ENCODE measurements around the gene PDGFRA.
A peak's percentile ranks its signal among the peaks of the same experiment; 100 is the strongest.

The PDGFRA gene

GRCh38 chr4:54315561-54316538 is 86.8 kb downstream of the PDGFRA start:
- Histone ChIP-seq H3K4me1 (no peaks in the 10 kb centered on the region), H3K27me3 (ENCODE audit: control insufficient read depth, insufficient read depth, low read length) (no peaks in the 10 kb centered on the region)
- TF ChIP-seq CTCF (IDR thresholded peaks at IDR 0.05): no peak

DNA sequence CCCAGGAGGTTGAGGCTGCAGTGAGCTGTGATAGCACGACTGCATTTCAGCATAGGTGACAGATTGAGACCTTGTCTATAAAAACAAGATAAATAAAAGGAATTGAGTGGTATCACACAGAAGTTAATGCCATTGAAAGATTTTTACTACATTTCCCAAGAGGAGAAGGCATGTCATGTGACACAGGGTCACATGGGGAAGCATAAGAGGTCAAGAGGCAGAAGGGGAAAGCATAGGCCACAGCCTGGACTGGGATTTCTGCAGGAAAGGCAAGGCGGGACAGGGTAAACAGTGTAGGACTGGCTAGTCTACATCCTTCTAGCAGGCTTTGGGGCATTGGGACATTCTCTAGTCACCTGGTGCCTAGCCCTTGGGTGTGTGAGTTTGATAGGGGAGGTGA is 88.6 kb downstream of the PDGFRA start:
- no peak overlapping the region for H3K9ac ChIP-seq
- no peaks in the 10 kb centered on the region for H3K27me3 ChIP-seq (ENCODE audit: control insufficient read depth, insufficient read depth, low read length)
- no peak for TF ChIP-seq CTCF (IDR thresholded peaks at IDR 0.05)
- no peaks in the 10 kb centered on the region for H3K36me3 ChIP-seq (ENCODE audit: control insufficient read depth, insufficient read depth, low read length)
- H3K4me1 ChIP-seq: no peaks in the 10 kb centered on the region
- H3K79me2 ChIP-seq: no peaks in the 10 kb centered on the region
- no peak overlapping the region for H3K27ac ChIP-seq
- H3K9me3 ChIP-seq (ENCODE audit: control insufficient read depth, low read length): no peaks in the 10 kb centered on the region
- H3K4me2 ChIP-seq (ENCODE audit: low read length): no peak overlapping the region
- no peak overlapping the region for H2AFZ ChIP-seq
- no peak overlapping the region for H3K4me3 ChIP-seq (ENCODE audit: low read depth, low read length)

More at GRCh38 chr4:54315561-54316538, 86.8 kb downstream of the PDGFRA start:
- H3K27ac ChIP-seq: no peak overlapping the region
- no peaks in the 10 kb centered on the region for H3K9me3 ChIP-seq (ENCODE audit: control insufficient read depth, low read length)
- no peak overlapping the region for H3K4me3 ChIP-seq (ENCODE audit: low read depth, low read length)
- no peak overlapping the region for H3K9ac ChIP-seq
- H3K4me2 ChIP-seq (ENCODE audit: low read length): no peak overlapping the region
- no peaks in the 10 kb centered on the region for H3K79me2 ChIP-seq
- H2AFZ ChIP-seq: no peak overlapping the region
- no peaks in the 10 kb centered on the region for H3K36me3 ChIP-seq (ENCODE audit: control insufficient read depth, insufficient read depth, low read length)

- H3K36me3 ChIP-seq (ENCODE audit: control insufficient read depth, insufficient read depth, low read length): no peaks in the 10 kb centered on the region
- H3K4me3 ChIP-seq (ENCODE audit: low read depth, low read length): no peak overlapping the region
- no peaks in the 10 kb centered on the region for H3K27me3 ChIP-seq (ENCODE audit: control insufficient read depth, insufficient read depth, low read length)
- no peak overlapping the region for H2AFZ ChIP-seq
- no peak overlapping the region for H3K27ac ChIP-seq
- H3K4me2 ChIP-seq (ENCODE audit: low read length): no peak overlapping the region
- no peaks in the 10 kb centered on the region for H3K79me2 ChIP-seq
- TF ChIP-seq CTCF (IDR thresholded peaks at IDR 0.05): peak; percentile 27
- no peaks in the 10 kb centered on the region for H3K4me1 ChIP-seq
- H3K9ac ChIP-seq: no peak overlapping the region
- H3K9me3 ChIP-seq (ENCODE audit: control insufficient read depth, low read length): no peaks in the 10 kb centered on the region
Observed at GRCh38 chr4:54318904-54319303, 89.8 kb downstream of the PDGFRA start.

DNA sequence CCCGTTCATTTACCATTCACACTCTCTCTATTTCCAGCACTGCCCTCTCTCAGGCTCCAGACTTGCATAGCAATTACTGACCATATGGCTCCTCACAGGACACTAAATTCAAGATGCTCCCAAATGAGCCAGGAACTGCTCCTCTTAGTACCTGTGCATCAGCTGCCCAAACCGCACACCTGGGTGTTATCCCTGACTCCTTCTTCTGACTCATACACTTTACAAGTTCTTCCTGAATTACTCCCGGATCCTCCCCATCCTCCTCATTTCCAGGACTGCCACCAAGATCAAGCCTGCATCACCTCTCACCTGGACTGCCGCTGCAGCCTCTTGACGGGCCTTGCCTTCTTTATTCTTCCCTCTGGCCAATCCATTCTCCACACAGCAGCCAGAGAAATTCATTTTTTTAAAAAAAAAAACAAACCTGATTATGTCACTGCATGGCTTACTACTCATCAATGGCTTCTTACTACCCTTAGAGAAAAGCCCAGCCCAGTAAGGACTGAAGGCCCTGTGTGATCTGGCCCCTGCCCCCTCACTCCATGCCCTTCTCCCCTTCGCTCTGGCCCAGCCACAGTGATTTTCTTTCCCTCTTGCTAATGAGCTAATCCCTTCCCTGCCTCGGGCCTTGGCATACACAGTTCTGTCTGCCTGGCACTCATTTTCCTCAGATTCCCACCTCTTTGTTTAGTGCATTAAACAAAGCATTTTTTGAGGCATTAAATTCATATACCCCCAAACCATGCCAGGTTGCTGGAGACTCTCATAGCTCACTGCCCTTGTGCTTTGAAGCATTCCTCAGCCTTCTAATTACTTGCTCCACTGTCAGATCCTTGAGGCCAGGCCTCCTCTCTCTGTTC is 92.0 kb downstream of the PDGFRA start:
- no peaks in the 10 kb centered on the region for H3K27me3 ChIP-seq (ENCODE audit: control insufficient read depth, insufficient read depth, low read length)
- no peak overlapping the region for H3K4me2 ChIP-seq (ENCODE audit: low read length)
- no peaks in the 10 kb centered on the region for H3K79me2 ChIP-seq

More for the DNA sequence above, 92.0 kb downstream of the PDGFRA start:
- no peak for TF ChIP-seq CTCF (IDR thresholded peaks at IDR 0.05)
- Histone ChIP-seq H3K9ac (no peak overlapping the region), H3K27ac (no peak overlapping the region), H3K4me3 (ENCODE audit: low read depth, low read length) (no peak overlapping the region), H3K9me3 (ENCODE audit: control insufficient read depth, low read length) (no peaks in the 10 kb centered on the region), H3K36me3 (ENCODE audit: control insufficient read depth, insufficient read depth, low read length) (no peaks in the 10 kb centered on the region), H3K4me1 (no peaks in the 10 kb centered on the region), H2AFZ (no peak overlapping the region)

Data from parathyroid adenoma (tissue), 2 donors.